WERI-Rb-1 (cell line): ENCODE data around the gene ROBO1.

Experiments used
- DNase-seq: peaks from one replicate; pipeline ENCODE4 v3.0.0-alpha.2; 2020
- H3K27ac ChIP-seq: fragments of 250-450 bp; sonication (Bioruptor Pico); 2 replicates; pipeline ENCODE4 v1.5.1; 2020; ENCODE audit warnings: mild to moderate bottlenecking, moderate library complexity
- H3K27me3 ChIP-seq: fragments of 250-450 bp; sonication (Bioruptor Pico); 2 replicates; pipeline ENCODE4 v1.5.1; 2021; ENCODE audit warnings: mild to moderate bottlenecking, low read depth, moderate library complexity; ENCODE audit not compliant: insufficient read depth, severe bottlenecking
- H3K36me3 ChIP-seq: fragments of 250-450 bp; sonication (Bioruptor Pico); 2 replicates; pipeline ENCODE4 v1.5.1; 2020; ENCODE audit warnings: mild to moderate bottlenecking, moderate library complexity
- H3K4me3 ChIP-seq: 2 replicates; pipeline ENCODE4 v1.5.1; 2011; ENCODE audit warnings: low read depth, mild to moderate bottlenecking, control low read depth, low read length
- H3K9me3 ChIP-seq: fragments of 250-450 bp; sonication (Bioruptor Pico); 2 replicates; pipeline ENCODE4 v1.5.1; 2021; ENCODE audit warnings: mild to moderate bottlenecking, moderate library complexity; ENCODE audit not compliant: severe bottlenecking
- TF ChIP-seq, protein P1 (sequence below): IDR thresholded peaks from 2 replicates; pipeline ENCODE4 v1.5.1; 2011; ENCODE audit warnings: low read depth, mild to moderate bottlenecking, control low read depth, inconsistent platforms, low read length

ROBO1 gene

GRCh38 chr3:79217096-79217495 is 550.7 kb downstream of the ROBO1 start:
- Histone ChIP-seq H3K4me3 (no peak overlapping the region), H3K9me3 (no peaks in the 10 kb centered on the region), H3K36me3 (no peaks in the 10 kb centered on the region), H3K27me3 (no peaks in the 10 kb centered on the region), H3K27ac (no peak overlapping the region)
- DNase-seq, result no peak
- TF ChIP-seq, protein P1, sequence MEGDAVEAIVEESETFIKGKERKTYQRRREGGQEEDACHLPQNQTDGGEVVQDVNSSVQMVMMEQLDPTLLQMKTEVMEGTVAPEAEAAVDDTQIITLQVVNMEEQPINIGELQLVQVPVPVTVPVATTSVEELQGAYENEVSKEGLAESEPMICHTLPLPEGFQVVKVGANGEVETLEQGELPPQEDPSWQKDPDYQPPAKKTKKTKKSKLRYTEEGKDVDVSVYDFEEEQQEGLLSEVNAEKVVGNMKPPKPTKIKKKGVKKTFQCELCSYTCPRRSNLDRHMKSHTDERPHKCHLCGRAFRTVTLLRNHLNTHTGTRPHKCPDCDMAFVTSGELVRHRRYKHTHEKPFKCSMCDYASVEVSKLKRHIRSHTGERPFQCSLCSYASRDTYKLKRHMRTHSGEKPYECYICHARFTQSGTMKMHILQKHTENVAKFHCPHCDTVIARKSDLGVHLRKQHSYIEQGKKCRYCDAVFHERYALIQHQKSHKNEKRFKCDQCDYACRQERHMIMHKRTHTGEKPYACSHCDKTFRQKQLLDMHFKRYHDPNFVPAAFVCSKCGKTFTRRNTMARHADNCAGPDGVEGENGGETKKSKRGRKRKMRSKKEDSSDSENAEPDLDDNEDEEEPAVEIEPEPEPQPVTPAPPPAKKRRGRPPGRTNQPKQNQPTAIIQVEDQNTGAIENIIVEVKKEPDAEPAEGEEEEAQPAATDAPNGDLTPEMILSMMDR, result no peak

DNA sequence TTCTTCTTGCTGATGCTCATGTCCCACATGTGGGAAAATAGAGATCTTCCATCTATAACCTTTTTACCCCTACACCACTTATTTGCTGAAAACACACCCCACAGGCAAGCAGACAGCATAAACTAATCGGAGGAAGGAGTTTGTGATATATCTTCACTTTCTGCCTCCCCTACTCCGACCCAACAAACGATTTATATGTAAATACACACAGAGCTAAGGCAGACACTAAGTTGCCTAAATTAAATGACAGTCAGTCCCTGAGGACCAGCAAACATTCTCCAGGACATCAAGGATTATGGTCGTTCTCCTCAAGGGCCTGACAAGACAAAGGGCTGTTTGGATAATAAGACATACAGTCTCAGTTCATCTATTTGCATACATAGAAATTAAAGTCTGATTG is 552.5 kb downstream of the ROBO1 start:
- Histone ChIP-seq H3K27ac (no peak overlapping the region), H3K27me3 (no peaks in the 10 kb centered on the region), H3K9me3 (no peaks in the 10 kb centered on the region), H3K4me3 (no peak overlapping the region), H3K36me3 (no peaks in the 10 kb centered on the region)
- DNase-seq, result no peak
- TF ChIP-seq, protein P1, result no peak

- DNase-seq, result no peak
- H3K4me3 ChIP-seq, result no peak overlapping the region
- no peak overlapping the region for H3K27ac ChIP-seq
- no peaks in the 10 kb centered on the region for H3K27me3 ChIP-seq
- no peaks in the 10 kb centered on the region for H3K36me3 ChIP-seq
- H3K9me3 ChIP-seq, result no peaks in the 10 kb centered on the region
- TF ChIP-seq, protein P1, result no peak
Observed at GRCh38 chr3:79211586-79212359, 556.0 kb downstream of the ROBO1 start.

DNA sequence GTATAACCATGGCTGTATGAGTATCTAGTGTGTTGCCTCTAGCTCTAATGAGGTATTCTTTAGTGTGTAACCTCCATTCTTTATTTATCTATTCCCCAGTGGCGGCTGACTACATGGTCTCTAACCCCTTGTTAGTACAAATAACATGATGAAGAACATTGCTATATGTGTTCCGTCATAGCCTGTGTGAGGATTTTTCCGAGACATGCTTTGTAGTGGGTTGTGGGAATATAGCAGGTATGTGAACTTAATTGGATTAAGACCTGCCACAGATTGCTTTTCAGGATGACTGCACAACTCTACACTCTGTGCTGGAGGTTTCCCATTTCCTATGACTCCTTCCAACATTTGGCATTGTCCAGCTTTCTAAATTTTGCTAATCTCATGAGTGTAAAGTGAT is 563.4 kb downstream of the ROBO1 start:
- DNase-seq, result no peak
- H3K9me3 ChIP-seq, result no peaks in the 10 kb centered on the region
- no peaks in the 10 kb centered on the region for H3K27me3 ChIP-seq
- TF ChIP-seq, protein P1, result no peak
- H3K4me3 ChIP-seq, result no peak overlapping the region
- no peak overlapping the region for H3K27ac ChIP-seq
- H3K36me3 ChIP-seq, result no peaks in the 10 kb centered on the region

- H3K9me3 ChIP-seq, result no peaks in the 10 kb centered on the region
- H3K27me3 ChIP-seq, result no peaks in the 10 kb centered on the region
- no peak overlapping the region for H3K4me3 ChIP-seq
- DNase-seq, result no peak
- TF ChIP-seq, protein P1, result no peak
- no peaks in the 10 kb centered on the region for H3K36me3 ChIP-seq
- H3K27ac ChIP-seq, result no peak overlapping the region
Observed at GRCh38 chr3:79203144-79203519, 564.7 kb downstream of the ROBO1 start.
